HEK293 (cell line): ENCODE data around the gene EYA2.

Source experiments
- CTCF ChIA-PET: fragments of 350-600 bp; formaldehyde crosslinking; extraction: SDS; loops from one replicate; lab custom pipeline; 2021; ENCODE audit warnings: antibody characterized with exemption; lab: Yijun Ruan, JAX
- POLR2A ChIA-PET: fragments of 300-600 bp; formaldehyde crosslinking; extraction: SDS; loops from one replicate; lab custom pipeline; 2020; ENCODE audit warnings: antibody characterized with exemption, inconsistent platforms; lab: Yijun Ruan, JAX
- H3K27ac ChIP-seq: fragments of 200-500 bp; sonication (Bioruptor generic); 2 replicates; pipeline ENCODE4 v1.5.1; 2014; ENCODE audit warnings: low read depth, low read length, control low read depth, inconsistent platforms; ENCODE audit errors: extremely low read depth
- H3K36me3 ChIP-seq, 2 experiments: fragments of 200-500 bp in 1 of 2; sonication (Bioruptor generic) in 1 of 2; 1 replicate in 1 of 2; 2 replicates in 1 of 2; pipeline ENCODE4 v1.5.1; 2014 to 2017; ENCODE audit warnings: inconsistent platforms in 2 of 2, low read length in 2 of 2; ENCODE audit not compliant: control insufficient read depth in 2 of 2, insufficient read depth in 1 of 2
- H3K4me1 ChIP-seq: fragments of 200-500 bp; sonication (Bioruptor generic); 2 replicates; pipeline ENCODE4 v1.5.1; 2014; ENCODE audit warnings: mild to moderate bottlenecking, low read length, inconsistent platforms; ENCODE audit not compliant: control insufficient read depth, insufficient read depth
- H3K4me3 ChIP-seq: 2 replicates; pipeline ENCODE4 v1.5.1; 2011; ENCODE audit warnings: low read depth, mild to moderate bottlenecking, control low read depth, low read length, moderate library complexity
- H3K9me3 ChIP-seq: fragments of 200-500 bp; sonication (Bioruptor generic); 2 replicates; pipeline ENCODE4 v1.5.1; 2014; ENCODE audit warnings: low read depth, low read length, inconsistent platforms; ENCODE audit not compliant: control insufficient read depth, insufficient read depth
- FEZF1 ChIP-seq: fragments of 450-650 bp; formaldehyde crosslinking; IDR thresholded peaks from 2 replicates; pipeline ENCODE4 v1.5.1; 2016; ENCODE audit warnings: missing biosample characterization, missing genetic modification characterization
- KLF1 ChIP-seq: fragments of 450-650 bp; formaldehyde crosslinking; IDR thresholded peaks from 2 replicates; pipeline ENCODE4 v1.5.1; 2016; ENCODE audit warnings: missing biosample characterization, missing genetic modification characterization
- KLF10 ChIP-seq: fragments of 450-650 bp; IDR thresholded peaks from 2 replicates; pipeline ENCODE4 v1.5.1; 2018; ENCODE audit warnings: missing biosample characterization, mild to moderate bottlenecking, missing genetic modification characterization
- KLF9 ChIP-seq: fragments of 450-650 bp; formaldehyde crosslinking; IDR thresholded peaks from 2 replicates; pipeline ENCODE4 v1.5.1; 2016; ENCODE audit warnings: missing biosample characterization, missing genetic modification characterization, low read depth
- TSHZ1 ChIP-seq: fragments of 450-650 bp; formaldehyde crosslinking; IDR thresholded peaks from 2 replicates; pipeline ENCODE4 v1.5.1; 2016; ENCODE audit warnings: missing biosample characterization, missing genetic modification characterization, borderline replicate concordance
- ZFP3 ChIP-seq: fragments of 450-650 bp; formaldehyde crosslinking; IDR thresholded peaks from 2 replicates; pipeline ENCODE4 v1.5.1; 2016; ENCODE audit warnings: low read depth, missing biosample characterization, missing genetic modification characterization
- ZNF24 ChIP-seq: fragments of 450-650 bp; formaldehyde crosslinking; IDR thresholded peaks from 2 replicates; pipeline ENCODE4 v1.5.1; 2016; ENCODE audit warnings: missing biosample characterization, missing genetic modification characterization
- ZNF341 ChIP-seq: fragments of 450-650 bp; formaldehyde crosslinking; IDR thresholded peaks from 2 replicates; pipeline ENCODE4; 2016; ENCODE audit warnings: low read depth, missing biosample characterization, missing genetic modification characterization
- ZNF350 ChIP-seq: fragments of 450-650 bp; formaldehyde crosslinking; IDR thresholded peaks from 2 replicates; pipeline ENCODE4 v1.5.0; 2017; ENCODE audit warnings: missing biosample characterization, mild to moderate bottlenecking, missing genetic modification characterization
- ZNF366 ChIP-seq: fragments of 450-650 bp; formaldehyde crosslinking; conservative IDR thresholded peaks from 2 replicates; pipeline ENCODE4 v1.5.1; 2016; ENCODE audit warnings: missing biosample characterization, missing genetic modification characterization
- ZNF37A ChIP-seq: fragments of 450-650 bp; IDR thresholded peaks from 2 replicates; pipeline ENCODE4 v1.5.1; 2018; ENCODE audit warnings: missing biosample characterization, missing genetic modification characterization
- ZNF48 ChIP-seq: fragments of 450-650 bp; formaldehyde crosslinking; IDR thresholded peaks from 2 replicates; pipeline ENCODE4 v1.5.1; 2016; ENCODE audit warnings: missing biosample characterization, missing genetic modification characterization
- ZNF501 ChIP-seq: fragments of 450-650 bp; formaldehyde crosslinking; IDR thresholded peaks from 2 replicates; pipeline ENCODE4 v1.5.1; 2016; ENCODE audit warnings: missing biosample characterization, missing genetic modification characterization
- ZNF518A ChIP-seq: fragments of 450-650 bp; formaldehyde crosslinking; conservative IDR thresholded peaks from 2 replicates; pipeline ENCODE4 v1.5.1; 2016; ENCODE audit warnings: low read depth, missing biosample characterization, missing genetic modification characterization
- ZNF558 ChIP-seq: fragments of 450-650 bp; formaldehyde crosslinking; IDR thresholded peaks from 2 replicates; pipeline ENCODE4 v1.5.1; 2016; ENCODE audit warnings: missing biosample characterization, missing genetic modification characterization
- ZNF692 ChIP-seq: fragments of 450-650 bp; formaldehyde crosslinking; IDR thresholded peaks from 2 replicates; pipeline ENCODE4 v1.5.1; 2016; ENCODE audit warnings: missing biosample characterization, missing genetic modification characterization
- ZSCAN16 ChIP-seq: fragments of 450-650 bp; formaldehyde crosslinking; IDR thresholded peaks from 2 replicates; pipeline ENCODE4 v1.5.1; 2016; ENCODE audit warnings: missing biosample characterization, missing genetic modification characterization
- ZSCAN23 ChIP-seq: fragments of 450-650 bp; formaldehyde crosslinking; IDR thresholded peaks from 2 replicates; pipeline ENCODE4 v1.5.1; 2016; ENCODE audit warnings: missing biosample characterization, missing genetic modification characterization
- TF ChIP-seq, protein P1 (sequence below): fragments of 450-650 bp; formaldehyde crosslinking; IDR thresholded peaks from 2 replicates; pipeline ENCODE4 v1.5.0; 2017; ENCODE audit warnings: missing biosample characterization, missing genetic modification characterization, borderline replicate concordance
- TF ChIP-seq, protein P2 (sequence below): fragments of 450-650 bp; formaldehyde crosslinking; IDR thresholded peaks from 2 replicates; pipeline ENCODE4 v1.5.1; 2016; ENCODE audit warnings: missing biosample characterization, missing genetic modification characterization
- TF ChIP-seq, protein P3 (sequence below): fragments of 450-650 bp; IDR thresholded peaks from 2 replicates; pipeline ENCODE4 v1.5.1; 2018; ENCODE audit warnings: missing biosample characterization, mild to moderate bottlenecking, missing genetic modification characterization

EYA2 gene

GRCh38 chr20:46970937-46971630 is 76.4 kb downstream of the EYA2 start (continued):
- TF ChIP-seq ZNF518A (tag by site-specific recombination) (peak; percentile 65), KLF9 (tag by site-specific recombination) (no peak), FEZF1 (0 out of 2 replicates have a peak, but pooled peaks have one; percentile 34), ZNF692 (tag by site-specific recombination) (0 out of 2 replicates have a peak, but pooled peaks have one; percentile 24), ZNF24 (tag by site-specific recombination) (peak; percentile 60; the same call in 1 of the 2 replicates)
- TF ChIP-seq, protein P1, sequence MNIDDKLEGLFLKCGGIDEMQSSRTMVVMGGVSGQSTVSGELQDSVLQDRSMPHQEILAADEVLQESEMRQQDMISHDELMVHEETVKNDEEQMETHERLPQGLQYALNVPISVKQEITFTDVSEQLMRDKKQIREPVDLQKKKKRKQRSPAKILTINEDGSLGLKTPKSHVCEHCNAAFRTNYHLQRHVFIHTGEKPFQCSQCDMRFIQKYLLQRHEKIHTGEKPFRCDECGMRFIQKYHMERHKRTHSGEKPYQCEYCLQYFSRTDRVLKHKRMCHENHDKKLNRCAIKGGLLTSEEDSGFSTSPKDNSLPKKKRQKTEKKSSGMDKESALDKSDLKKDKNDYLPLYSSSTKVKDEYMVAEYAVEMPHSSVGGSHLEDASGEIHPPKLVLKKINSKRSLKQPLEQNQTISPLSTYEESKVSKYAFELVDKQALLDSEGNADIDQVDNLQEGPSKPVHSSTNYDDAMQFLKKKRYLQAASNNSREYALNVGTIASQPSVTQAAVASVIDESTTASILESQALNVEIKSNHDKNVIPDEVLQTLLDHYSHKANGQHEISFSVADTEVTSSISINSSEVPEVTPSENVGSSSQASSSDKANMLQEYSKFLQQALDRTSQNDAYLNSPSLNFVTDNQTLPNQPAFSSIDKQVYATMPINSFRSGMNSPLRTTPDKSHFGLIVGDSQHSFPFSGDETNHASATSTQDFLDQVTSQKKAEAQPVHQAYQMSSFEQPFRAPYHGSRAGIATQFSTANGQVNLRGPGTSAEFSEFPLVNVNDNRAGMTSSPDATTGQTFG (tag by site-specific recombination) = no peak

- Histone ChIP-seq H3K4me3 (no peak overlapping the region), H3K27ac (no peak overlapping the region), H3K36me3 (no peaks in the 10 kb centered on the region), H3K4me1 (no peaks in the 10 kb centered on the region), H3K9me3 (no peaks in the 10 kb centered on the region)
- CTCF ChIA-PET = interaction anchor here (0.7 kb wide), 1 partner anchor 194 kb away, joined by 3 read pairs; no protein-coding TSS in a partner anchor
- POLR2A ChIA-PET = no interaction called here
- no peak for TF ChIP-seq ZFP3
- TF ChIP-seq, protein P2, sequence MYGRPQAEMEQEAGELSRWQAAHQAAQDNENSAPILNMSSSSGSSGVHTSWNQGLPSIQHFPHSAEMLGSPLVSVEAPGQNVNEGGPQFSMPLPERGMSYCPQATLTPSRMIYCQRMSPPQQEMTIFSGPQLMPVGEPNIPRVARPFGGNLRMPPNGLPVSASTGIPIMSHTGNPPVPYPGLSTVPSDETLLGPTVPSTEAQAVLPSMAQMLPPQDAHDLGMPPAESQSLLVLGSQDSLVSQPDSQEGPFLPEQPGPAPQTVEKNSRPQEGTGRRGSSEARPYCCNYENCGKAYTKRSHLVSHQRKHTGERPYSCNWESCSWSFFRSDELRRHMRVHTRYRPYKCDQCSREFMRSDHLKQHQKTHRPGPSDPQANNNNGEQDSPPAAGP = no peak
- no peak for TF ChIP-seq ZNF366 (tag by site-specific recombination)
- no peak for TF ChIP-seq ZSCAN16 (tag by site-specific recombination)
- TF ChIP-seq ZNF501 (tag by site-specific recombination) = no peak
- TF ChIP-seq ZNF558 (tag by site-specific recombination) = no peak
- no peak for TF ChIP-seq ZNF37A (tag by site-specific recombination)
- no peak for TF ChIP-seq KLF10 (tag by site-specific recombination)
- no peak for TF ChIP-seq ZNF341
- no peak for TF ChIP-seq TSHZ1 (tag by site-specific recombination)
- TF ChIP-seq KLF1 = no peak
- TF ChIP-seq, protein P3, sequence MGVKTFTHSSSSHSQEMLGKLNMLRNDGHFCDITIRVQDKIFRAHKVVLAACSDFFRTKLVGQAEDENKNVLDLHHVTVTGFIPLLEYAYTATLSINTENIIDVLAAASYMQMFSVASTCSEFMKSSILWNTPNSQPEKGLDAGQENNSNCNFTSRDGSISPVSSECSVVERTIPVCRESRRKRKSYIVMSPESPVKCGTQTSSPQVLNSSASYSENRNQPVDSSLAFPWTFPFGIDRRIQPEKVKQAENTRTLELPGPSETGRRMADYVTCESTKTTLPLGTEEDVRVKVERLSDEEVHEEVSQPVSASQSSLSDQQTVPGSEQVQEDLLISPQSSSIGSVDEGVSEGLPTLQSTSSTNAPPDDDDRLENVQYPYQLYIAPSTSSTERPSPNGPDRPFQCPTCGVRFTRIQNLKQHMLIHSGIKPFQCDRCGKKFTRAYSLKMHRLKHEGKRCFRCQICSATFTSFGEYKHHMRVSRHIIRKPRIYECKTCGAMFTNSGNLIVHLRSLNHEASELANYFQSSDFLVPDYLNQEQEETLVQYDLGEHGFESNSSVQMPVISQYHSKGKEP (tag by site-specific recombination) = no peak
- no peak for TF ChIP-seq ZNF350 (tag by site-specific recombination)
- no peak for TF ChIP-seq ZNF48 (tag by site-specific recombination)
- TF ChIP-seq ZSCAN23 (tag by site-specific recombination) = no peak
Observed at GRCh38 chr20:46973766-46974165, 79.1 kb downstream of the EYA2 start.
